Measurements from ENCODE around the gene SPATA6L. TPM values are rescaled to one million over a fixed set of nuclear protein-coding genes. Genes with fewer than 3 reads are reported as not detected.

Gene SPATA6L
- total RNA-seq, 2 donors from 2014 or later = 3.2 to 6.3 TPM

DNA sequence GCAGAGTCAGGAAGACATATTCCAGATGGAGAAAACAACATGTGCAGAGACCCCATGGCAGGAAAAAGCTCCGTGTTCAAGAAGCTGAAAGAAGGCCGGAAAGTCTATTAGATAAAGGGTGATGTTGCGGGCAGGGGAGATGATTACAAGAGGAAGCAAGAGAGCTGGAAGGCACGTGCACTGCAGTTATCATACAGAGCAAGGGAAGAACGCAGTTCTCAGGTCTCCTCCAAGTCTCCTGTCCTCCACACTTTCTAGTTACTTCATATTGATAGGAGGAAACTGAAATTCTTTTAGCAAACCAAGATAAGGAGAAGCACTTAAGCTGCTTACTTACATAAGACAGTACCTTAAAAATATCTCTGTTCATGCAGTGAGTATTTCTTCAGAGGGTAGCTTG lies 62.5 kb downstream of the SPATA6L start:
- intact Hi-C loops (cut with DNase I, micrococcal nuclease) = no loop called here
- ATAC-seq (no peak), DNase-seq (no peak)

DNA sequence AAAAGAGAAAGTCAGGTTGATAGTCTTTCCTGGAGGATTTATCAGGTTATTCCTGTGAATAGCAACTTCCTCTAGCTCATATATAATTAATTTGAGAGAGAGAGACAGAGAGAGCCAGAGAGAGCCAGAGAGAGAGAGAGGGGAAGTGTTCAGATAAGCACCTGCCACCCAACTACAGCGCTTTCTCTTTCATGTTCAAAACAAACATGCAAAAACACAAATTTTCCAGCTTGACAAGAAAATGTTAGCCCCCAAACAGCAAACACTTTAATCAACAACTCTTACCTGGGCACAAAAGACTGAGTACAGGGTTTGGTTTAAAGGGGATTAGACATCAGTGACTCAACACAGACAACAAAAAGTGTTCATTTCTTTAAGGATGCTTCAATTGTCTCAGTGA lies 65.9 kb downstream of the SPATA6L start:
- ATAC-seq = no peak

DNA sequence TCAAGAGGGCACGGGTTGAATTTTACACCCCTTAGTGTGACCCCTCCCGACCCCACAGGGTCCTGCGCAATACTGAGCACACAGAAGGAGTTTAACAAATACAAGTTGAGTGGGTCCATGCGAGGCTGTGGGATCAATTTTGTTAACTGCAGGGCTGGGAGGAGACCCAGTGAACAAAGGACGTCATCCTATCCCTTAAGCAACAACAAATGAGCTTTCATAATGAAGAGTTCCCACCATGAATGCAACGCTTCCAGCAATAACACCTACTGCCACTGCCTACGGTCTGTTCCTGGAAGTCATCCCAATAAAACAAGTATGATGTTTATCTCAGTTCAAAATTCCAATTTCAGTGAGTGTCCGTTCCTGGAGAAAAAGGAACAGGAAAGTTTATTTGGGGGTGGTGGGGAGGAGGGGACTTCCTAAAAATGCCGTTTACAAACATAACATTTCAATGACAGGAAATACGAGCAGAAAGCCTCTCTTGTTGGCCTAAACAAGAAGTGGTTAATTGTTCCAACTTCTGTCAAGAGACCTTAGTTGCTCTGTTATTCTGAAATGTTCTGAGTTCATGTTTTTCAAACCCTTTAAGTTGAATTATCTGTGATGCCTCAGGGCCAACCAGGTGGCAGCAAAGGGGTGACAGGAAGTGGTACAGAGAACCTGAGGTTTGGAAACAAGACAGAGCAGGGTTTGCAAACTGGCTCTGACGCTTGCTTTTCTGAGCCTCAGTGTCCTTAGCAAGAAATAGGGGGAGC lies 69.9 kb downstream of the SPATA6L start:
- no peak for ATAC-seq

More for the DNA sequence above, 65.9 kb downstream of the SPATA6L start:
- no peak for DNase-seq
- intact Hi-C loops (cut with DNase I, micrococcal nuclease) = no loop called here

DNA sequence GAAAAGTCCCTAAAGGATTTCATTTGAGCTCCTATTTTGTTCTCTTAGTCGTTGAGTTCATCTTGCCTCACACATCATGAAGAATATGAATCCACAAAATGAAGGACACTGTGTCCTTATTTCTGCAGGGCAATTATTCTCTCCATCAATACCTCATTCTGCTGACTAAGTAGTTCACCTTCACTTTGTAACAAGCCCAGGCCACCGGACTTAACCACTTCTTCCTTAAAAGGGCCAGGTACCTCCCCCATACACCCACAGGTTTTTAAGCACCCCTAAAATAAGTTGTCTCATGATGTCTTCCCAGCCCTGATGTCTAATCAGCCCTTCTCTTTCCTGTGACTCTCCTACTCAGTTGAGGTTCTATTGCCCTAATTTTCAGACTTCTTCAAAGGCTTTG lies 71.3 kb downstream of the SPATA6L start:
- ATAC-seq (no peak), DNase-seq (no peak)
- intact Hi-C loops (cut with DNase I, micrococcal nuclease) = no loop called here

More for the DNA sequence above, 69.9 kb downstream of the SPATA6L start:
- peak in 1 of 2 donors; percentile 11 for DNase-seq
- intact Hi-C loops (cut with DNase I, micrococcal nuclease) = no loop called here

DNA sequence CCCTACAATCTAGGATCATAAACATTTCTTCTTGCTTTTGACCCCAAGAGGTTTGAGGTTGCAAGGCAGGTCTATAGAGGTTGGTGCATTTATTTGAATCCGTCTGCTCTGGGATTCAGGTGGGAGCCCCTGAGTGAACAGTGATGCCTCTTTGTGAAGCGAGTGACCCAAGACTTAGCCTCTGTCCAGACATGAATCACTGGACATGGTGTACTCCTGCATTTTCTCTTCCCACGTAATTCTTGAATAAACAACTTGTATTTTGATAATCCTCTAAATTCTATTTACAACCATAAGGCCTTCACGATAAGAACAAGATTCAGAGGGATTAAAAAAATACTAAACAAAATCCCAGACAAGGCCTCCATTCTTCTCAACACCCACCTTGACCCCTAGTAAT lies 71.7 kb downstream of the SPATA6L start:
- no peak for DNase-seq
- intact Hi-C loops (cut with DNase I, micrococcal nuclease) = no loop called here

DNA sequence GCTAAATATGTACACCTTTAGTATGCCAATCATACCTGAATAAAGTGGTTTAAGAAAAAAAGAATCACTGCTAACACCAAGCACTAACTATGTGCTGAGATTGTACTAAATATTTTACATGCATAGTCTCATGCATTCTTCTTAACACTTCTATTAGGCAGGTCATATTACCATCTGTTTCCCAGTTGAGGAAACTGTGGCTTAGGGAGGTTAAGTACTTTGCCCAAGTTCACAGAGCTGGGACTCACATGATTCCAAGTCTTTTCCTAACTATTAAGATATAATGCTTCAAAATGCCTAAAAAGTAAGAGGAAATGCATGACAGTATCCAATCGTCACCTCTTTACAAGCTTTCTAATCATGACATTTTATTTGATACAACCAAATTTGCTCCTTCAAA lies 73.4 kb downstream of the SPATA6L start:
- no peak for ATAC-seq
- DNase-seq = no peak
- intact Hi-C loops (cut with DNase I, micrococcal nuclease) = no loop called here

More for the DNA sequence above, 71.7 kb downstream of the SPATA6L start:
- ATAC-seq = no peak

DNA sequence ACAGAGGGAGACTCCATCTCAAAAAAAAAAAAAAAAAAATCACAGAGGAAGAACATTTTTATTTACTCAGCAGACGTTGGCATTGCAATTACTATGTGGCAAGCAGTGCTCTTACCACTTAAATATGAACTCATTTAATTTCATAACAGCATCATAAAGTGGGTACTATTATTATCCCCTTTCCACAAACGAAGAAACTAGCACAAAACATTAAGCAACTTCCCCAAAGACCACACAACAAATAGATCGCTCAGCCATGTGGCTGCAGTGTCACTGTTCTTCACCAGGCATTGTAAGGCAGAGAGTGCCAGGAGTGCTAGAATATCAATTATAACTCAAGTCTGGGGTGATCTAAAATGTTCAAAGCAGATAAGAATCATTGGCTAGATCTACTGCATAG lies 74.0 kb downstream of the SPATA6L start:
- DNase-seq (no peak), ATAC-seq (no peak)
- intact Hi-C loops (cut with DNase I, micrococcal nuclease) = no loop called here

DNA sequence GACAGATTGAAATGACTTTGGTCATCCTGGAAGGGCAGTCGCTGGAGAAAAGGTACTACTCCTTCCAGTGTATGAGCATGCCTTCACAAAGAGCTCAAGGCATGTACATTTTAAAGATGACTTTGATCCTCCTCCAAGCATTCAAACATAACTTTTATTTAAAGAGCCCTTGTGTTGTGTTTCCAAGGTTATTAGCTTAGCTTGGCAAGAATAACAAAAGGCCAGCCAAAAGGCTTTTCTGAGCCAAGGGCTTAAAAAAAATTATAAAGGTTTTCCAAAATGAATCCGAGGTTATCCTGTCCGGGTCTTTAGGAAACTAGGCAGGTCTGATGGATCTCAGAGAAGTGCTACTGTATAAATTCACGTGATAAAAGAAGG lies 75.2 kb downstream of the SPATA6L start:
- ATAC-seq (no peak), DNase-seq (no peak)
- intact Hi-C loops (cut with DNase I, micrococcal nuclease) = no loop called here

DNA sequence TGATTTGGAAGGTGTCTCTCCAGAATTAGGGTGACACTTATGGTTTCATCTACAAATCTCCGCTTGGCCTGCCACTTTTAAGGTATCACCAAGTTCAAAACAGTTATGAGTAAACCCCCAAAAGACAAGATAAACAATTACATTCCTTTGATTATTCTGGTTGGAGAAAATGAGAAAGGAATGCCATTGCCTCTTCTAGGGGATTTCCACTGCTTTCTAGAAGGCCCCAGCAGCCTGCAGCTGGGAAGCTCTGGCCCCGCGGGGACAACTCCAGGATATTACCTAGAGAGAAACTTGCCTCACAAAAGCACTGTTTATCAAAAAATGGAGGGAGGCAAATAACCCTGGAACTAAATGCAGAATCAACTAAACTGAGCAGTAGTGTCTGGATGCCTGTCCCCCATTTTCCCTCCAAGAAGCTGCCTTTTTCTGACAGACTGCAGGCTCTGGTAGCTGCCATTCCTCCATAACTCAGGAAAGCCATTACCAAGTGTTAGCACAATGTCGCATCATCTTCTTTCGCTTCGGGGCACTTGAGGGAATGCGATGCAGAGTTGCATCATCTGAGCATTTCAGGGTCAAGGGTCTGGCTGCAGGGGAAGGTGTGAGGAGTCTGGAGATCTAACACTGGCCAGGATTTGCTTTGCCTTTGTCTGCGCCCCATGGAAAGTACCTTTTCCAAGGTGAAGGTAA lies 75.7 kb downstream of the SPATA6L start:
- ATAC-seq (no peak), DNase-seq (no peak)
- intact Hi-C loops (cut with DNase I, micrococcal nuclease) = no loop called here

DNA sequence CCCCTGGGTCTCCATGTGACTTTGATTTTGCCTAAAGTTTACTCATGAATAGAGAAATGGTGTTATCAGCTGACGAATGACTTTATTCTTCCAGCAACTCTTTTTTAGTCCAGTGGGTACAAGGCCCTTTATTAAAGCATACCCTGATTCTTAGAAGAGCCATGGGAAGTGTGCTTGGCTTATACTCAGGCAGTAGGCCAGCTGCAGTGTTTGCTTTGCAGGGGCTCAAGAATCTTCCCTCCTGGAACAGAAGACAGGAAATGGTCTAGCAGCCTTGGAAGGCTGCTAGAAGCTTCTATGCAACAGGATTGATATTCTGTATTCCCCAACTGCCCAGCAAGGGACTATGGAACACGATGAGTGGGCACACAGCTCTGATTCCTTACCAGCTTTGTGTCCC lies 77.6 kb downstream of the SPATA6L start:
- no peak for ATAC-seq
- no peak for DNase-seq
- intact Hi-C loops (cut with DNase I, micrococcal nuclease) = no loop called here

DNA sequence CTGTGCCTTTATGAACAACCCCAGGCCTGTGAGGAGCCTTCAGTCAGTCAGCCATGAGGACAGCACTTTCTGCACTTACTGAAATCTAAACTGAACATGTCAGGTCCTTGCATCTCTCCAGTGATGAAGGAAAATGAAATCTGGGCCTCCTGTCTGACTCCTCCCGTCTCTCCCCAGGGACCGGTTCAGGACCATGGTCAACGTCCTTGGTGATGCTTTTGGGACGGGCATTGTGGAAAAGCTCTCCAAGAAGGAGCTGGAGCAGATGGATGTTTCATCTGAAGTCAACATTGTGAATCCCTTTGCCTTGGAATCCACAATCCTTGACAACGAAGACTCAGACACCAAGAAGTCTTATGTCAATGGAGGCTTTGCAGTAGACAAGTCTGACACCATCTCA lies 81.1 kb downstream of the SPATA6L start:
- DNase-seq (no peak), ATAC-seq (no peak)
- intact Hi-C loops (cut with DNase I, micrococcal nuclease) = no loop called here

DNA sequence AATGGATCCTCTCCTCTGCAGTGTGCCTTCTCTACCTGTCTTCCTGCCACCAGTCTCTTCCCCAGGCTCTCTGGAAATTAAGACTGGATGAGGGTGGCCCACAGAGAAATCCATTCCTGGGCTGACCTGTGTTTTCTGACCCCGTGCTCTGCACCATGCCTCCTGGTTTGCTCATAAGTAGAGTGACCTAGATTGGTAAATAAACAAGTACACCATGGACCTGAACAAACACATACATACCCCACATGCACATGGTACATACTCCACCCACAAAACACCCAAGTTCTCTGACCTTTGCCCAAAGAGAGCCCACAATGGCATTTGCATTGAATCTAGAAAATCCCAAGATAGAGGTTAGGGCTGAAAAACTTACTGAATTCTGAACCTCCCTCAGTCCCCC lies 81.6 kb downstream of the SPATA6L start:
- ATAC-seq = no peak
- intact Hi-C loops (cut with DNase I, micrococcal nuclease) = no loop called here
- no peak for DNase-seq

DNA sequence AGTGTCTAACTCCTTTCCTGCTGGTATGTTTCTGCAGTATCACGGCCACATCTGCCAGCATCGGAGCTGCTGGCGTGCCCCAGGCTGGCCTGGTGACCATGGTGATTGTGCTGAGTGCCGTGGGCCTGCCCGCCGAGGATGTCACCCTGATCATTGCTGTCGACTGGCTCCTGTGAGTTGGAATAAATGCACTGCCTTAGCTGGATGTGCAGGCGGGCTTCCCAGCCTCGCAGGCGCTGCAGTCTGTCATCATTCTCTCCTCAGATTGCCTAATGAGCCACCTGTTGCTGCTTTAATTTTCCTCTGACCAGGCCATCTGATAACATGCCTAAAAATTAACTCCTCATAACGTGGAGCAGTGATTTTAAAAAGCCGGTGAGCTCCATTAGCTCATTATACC lies 83.3 kb downstream of the SPATA6L start:
- ATAC-seq (no peak), DNase-seq (no peak)
- intact Hi-C loops (cut with DNase I, micrococcal nuclease) = no loop called here

DNA sequence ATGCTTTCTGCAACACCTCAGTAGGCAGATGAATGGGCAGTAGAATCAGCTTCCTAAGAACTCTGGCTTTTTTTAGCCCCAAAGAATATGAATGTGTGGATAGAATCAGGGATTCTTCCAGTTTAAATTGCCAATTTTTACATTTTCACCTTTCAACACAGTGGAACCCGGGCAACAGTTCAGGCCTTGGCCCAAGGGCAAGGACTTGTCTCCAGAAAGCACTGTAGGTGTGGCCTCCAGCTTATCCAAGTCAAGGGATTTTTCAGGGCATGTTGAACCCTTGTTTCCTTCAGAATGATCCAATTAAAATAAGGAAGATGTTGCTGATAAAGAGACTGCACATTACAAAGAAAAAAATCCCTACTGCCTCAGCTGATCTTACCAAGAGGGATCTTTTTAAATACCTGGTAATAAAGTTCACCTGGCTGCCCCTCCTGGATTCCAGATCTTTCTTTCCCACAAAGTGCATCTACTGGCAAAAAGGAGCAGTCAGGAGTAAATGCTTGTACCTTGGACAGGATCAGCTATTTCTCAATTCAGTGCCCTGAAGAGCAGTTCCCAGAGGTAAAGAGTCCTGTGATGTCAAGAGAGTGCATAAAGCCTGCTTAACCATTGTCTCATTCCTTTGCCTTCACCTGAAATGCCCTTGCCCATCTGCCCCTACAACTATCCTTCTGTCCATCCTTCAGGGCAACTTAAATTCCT lies 84.3 kb downstream of the SPATA6L start:
- intact Hi-C loops (cut with DNase I, micrococcal nuclease) = no loop called here
- DNase-seq (no peak), ATAC-seq (no peak)

DNA sequence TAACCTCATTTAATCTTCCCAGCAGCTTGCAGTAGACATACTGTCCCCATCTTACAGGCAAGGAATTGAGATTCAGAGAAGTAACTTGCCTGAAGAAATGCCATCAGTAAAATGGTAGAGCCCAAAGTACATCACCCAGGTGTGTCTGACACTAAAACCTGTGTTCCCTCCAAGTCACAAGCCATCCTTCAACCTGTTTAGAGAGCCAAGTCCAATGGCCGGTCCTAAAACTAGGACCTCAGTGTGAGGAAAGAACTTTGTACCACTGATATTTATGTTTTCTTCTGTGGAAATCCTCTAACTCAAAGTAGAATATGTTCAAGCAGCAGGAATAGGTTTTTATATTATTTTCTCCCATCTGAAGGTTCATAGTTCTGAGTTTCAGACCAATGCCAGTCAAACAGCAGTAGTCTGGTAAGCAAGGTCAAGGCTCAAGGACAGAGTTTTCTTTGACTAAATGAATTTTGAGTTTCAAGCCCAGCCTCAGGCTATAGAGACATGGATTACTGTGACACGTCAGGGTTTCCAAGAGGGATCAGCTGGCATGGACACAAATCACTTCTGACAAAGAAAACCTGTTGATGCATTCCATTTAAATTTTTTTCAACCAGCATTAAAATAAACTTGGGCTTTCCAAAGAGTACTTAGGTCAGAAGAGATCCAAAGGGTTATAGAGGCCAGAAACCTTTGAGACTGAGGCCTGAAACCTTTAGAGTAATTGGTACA lies 85.1 kb downstream of the SPATA6L start:
- no peak for DNase-seq
- intact Hi-C loops (cut with DNase I, micrococcal nuclease) = no loop called here
- no peak for ATAC-seq

DNA sequence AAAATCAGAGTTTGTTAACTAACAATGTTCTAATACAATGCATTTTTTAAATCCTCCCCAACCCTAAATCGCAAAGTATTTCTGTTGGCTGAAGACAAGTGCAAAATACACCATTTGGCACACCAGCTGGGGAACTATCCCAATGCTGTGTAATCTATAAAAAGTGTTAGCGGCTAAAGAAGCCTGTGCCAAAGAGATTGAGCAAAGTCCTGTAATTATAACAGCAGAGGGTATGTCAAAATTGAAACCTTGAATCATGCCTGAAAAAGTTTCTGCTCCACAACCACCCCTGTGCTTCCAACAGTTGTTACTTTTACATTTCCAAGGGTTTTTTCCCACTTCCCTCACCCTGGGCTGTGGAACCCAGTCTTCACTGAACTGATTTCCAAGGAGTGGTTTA lies 87.3 kb downstream of the SPATA6L start:
- DNase-seq = no peak
- no peak for ATAC-seq
- intact Hi-C loops (cut with DNase I, micrococcal nuclease) = no loop called here

DNA sequence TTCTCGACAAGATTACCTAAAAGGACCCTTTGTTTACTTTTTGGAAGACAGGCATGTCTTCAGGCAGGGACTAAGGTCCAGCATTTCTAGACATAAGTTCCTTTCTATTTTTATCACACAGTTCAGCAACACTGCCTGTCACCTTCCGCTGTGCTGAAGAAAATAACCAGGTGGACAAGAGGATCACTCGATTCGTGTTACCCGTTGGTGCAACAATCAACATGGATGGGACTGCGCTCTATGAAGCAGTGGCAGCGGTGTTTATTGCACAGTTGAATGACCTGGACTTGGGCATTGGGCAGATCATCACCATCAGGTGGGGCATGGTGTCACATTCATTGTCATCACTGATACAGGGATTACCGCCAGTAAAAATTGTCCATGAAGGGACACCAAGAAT lies 89.8 kb downstream of the SPATA6L start:
- DNase-seq (no peak), ATAC-seq (no peak)
- intact Hi-C loops (cut with DNase I, micrococcal nuclease) = no loop called here

DNA sequence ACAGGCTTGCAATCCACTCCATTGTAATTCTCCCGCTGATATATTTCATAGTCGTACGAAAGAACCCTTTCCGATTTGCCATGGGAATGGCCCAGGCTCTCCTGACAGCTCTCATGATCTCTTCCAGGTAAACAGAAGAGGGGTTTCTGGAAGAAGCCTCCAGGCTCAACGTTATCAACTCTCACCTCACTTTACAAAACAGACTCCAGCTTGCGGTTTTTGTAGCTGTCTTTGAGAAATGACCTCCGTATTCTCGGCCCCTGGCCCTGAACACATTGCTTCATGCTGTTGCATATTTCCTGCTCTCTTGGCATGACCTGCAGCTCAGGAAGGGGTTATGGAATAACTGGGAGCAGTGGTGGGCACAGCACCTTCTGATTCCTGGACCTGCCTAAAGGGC lies 90.3 kb downstream of the SPATA6L start:
- intact Hi-C loops (cut with DNase I, micrococcal nuclease) = no loop called here
- ATAC-seq (no peak), DNase-seq (no peak)

DNA sequence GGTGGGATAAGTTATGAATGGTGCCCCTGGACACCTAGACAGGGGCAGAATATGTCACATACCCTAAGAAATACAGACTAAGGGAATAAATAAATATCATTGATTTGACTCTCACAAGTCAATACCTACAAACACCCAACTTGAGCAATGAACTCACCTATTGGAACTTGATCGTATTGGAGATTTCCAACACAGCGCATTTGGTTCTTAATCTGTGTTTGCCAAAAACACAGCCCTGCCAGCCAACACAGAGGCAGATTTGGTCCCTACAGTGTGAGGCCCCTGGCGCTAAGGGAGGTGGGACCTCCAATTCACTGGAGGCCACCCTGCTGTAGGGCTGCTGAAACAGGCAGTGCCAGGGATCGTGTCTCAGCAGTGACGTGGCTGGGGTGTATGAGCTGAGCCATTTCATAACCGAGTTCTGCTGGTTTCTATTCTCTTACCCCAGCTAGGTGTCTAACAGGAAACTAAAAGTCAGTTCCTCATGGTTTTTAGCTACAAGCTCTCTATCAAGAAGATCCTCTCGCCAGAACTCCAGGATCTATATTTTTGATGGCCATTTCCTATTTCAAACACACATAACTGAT lies 91.5 kb downstream of the SPATA6L start:
- no peak for DNase-seq
- intact Hi-C loops (cut with DNase I, micrococcal nuclease) = no loop called here
- no peak for ATAC-seq
